Amygdala (tissue), 56 donors: ENCODE results near the gene CLCN4.

ENCODE experiments used
- DNase-seq, 56 donors: peaks; one replicate each; lab custom pipeline; 2025; lab: John Stamatoyannopoulos, UW

The CLCN4 gene

DNA sequence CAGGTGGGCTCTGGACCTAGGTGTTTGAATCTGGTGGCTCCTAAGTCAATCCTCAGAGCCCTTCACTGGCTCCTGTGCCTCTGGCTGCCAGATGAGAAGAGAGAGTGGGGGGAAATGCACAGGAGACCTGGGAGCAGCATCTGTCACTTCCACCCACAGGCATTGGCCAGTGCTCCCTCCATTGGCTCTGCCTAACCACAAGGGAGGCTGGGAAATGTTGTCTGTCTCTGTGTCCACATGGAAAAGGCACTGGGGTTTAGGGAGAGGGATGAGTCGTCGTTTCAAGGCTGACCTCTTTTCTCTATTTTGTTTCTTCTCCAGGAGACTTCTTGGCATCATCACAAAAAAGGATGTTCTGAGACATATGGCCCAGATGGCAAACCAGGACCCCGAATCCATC is 76.4 kb downstream of the CLCN4 start:
- no peak for DNase-seq

DNA sequence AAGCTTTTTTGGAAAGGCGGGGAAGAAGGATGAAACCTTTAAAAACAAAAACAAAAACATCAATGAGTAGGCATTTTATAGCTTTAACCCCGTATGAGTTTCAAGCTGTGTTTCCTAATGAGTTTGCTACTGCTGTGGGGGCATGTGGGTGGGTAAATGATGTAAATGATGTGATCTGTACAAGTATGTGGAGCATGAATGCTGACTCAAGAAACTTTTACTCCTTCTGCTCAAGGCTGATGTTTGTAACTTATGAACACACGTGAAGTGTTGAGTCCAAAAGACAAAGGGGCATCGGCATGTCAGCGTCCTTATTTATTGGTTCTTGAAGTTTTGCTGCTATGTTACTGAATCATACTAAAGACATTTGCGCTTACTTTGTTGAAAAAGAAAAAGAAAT is 76.9 kb downstream of the CLCN4 start:
- no peak for DNase-seq

DNA sequence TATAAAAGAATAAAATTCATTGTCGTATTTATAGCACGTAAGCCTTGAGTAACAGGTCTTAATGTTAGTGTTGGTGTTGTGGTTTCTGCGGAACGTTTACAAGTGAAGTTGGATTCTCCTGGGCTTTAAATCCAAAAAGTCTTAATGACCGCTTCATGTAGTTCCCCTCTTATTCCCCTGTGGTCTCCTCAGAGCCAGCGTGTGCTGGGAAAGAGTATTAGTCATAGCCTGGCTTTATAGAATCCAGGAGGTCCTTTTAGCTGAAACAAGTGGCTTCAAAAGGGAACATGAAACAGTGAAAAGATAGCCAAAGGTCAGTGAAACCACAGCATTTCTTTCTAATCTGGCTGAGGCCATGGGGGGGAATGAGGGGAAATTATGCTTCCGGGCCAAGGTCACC is 79.1 kb downstream of the CLCN4 start:
- DNase-seq, result no peak

DNA sequence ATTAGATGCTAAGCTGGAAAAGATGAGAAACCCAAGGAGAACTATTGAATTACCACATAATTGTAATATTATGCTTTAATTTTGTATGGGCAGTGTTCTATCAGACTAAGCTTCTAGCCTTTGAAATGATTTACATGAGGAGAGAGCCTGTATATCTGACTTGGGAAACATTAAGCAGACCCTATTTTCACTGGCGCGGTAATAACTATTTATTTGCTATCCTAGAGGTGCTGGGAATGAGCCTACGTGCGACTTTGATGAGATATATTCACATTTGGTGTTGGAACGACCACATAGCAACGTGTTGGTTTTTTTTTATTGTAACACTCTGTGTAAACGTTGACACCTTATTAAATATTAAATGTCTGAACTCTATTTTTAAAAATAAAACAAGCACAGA is 80.5 kb downstream of the CLCN4 start:
- DNase-seq, result no peak

DNA sequence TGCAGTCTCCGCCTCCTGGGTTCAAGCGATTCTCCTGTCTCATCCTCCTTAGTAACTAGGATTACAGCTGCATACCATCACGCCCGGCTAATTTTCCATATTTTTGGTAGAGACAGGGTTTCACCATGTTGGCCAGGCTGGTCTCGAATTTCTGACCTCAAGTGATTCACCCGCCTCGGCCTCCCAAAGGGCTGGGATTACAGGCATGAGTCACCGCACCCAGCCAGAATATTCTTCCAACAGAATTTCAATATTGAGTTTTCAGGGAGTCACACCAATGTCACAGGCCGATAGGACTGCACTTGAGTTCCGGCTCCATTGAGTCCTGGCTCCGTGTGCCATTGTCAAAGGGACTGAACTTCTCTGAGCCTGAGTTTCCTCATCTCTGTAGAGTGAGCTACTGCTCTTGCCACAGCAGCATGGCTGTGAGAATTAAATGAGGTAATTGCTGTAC is 82.9 kb downstream of the CLCN4 start:
- DNase-seq, result no peak

DNA sequence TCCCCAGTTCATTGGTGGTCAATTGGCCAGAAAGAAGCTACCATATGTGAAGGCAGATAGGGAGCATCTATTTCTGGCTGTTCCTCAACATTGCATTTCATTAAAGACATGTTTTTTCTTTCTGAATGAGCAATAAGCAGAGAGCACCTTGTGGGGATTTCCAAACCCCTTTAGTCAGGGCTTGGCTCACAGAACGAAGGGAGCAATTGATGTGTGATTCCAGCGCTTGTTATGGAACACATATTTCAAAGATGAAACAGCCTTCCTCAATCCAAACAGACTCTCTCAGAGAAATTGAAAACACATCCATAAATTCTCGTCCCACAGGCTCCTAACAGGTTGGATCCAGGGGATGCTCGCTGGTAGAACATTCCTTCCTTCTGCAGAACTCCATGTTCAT is 84.1 kb downstream of the CLCN4 start:
- no peak for DNase-seq

DNA sequence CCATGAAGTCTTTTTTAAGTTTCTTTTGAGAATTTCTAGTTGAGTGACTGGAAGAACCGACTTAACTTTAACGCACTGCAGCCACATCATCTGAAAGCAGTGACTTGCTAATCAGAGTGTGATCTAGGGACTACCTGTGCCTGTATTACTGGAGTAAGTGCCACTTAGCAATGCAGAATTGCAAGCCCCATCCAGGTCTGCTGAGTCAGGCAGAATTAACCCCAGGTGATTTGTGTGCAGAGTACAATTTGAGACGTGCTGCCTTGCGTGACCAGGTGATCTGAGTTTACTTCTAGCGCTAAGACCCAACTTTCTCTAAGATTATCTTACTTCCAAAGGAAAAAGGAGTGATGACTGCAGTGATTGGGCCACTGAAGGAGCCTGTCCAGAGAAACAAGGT is 85.3 kb downstream of the CLCN4 start:
- DNase-seq, result no peak

DNA sequence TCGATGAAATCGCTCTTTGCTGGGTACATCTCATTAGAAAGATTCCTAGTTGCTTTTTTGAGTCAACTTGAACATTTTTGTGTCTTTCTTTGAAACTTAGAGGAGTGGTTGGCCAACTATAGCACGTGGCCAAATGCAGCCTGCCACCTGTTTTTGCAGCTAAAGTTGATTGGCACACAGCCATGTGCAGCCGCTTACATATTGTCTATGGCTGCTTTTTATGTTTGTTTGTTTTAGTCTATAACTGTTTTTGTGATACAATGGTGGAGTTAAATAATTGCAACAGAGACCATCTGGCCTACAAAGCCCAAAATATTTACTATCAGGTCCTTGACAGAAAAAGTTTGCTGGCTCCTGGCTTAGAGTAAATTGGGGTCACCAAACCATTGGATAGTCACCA is 86.3 kb downstream of the CLCN4 start:
- DNase-seq, result no peak

DNA sequence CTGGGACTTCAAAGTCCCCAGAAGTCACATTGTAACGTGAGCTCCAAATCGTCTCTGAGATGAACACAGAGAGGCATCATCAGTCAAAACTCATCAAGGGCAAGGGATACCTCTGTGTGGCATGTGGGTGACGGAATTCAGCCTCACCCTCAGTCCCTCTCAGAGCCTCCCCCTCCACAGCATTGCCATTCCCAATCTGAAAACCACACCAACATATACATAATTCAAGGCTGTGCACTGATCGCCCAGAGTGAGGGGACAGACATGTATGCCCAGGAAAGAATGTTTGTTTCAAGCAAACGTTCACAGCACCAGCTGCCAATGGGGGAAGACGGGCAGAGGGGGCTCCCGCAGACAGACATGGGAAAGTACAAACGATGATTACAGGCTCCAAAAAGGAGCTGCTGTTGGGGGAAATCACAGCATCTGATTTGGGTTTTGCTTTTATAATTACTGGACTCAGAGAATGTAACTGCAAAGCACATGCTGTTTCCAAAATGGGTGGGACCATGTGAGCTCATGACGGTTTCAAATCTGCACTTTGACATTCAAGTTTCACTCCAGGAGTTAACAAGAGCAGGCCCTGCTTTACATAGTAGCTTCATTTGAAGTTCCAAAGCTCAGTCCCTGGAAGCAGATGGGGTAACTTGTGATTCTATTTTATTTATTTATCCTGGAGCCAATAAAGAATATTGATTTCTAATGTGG is 88.3 kb downstream of the CLCN4 start:
- no peak for DNase-seq

DNA sequence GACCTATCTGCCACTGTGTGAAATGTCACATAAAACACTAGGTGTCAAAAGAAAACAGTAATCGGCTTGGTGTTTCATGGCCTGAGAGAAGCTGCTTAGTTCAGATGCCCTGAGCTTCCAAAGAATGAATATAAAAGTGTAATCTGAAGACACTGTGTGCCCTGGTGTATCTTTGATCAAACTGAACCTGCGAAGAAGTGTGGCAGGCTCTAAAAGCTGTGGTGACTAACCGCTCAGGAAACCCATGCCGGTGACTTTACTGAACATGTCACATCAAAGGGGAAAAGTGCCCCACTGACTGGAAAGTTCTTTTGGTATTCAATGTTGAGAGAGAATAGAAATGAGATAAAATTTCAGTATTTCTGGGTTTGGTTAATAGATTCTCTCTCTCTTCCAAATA is 89.1 kb downstream of the CLCN4 start:
- no peak for DNase-seq

DNA sequence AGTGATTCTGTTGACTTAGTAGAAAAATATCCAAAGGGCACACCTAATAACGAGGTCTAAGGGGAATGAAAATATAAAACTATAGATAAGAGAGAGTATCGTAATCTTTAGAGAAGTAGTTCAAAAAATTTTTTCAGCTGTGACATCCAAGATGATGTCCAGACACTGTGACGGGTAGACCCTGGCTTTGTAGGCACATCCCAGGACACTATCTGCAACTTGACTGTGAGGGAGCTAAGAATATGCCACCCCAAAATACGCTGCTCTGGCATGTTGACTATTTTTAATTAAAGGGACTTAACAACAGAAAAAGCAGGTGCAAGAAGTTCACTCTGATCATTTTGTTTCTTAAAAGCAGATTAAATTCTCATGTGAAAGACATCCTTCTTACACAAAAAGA is 89.5 kb downstream of the CLCN4 start:
- no peak for DNase-seq

DNA sequence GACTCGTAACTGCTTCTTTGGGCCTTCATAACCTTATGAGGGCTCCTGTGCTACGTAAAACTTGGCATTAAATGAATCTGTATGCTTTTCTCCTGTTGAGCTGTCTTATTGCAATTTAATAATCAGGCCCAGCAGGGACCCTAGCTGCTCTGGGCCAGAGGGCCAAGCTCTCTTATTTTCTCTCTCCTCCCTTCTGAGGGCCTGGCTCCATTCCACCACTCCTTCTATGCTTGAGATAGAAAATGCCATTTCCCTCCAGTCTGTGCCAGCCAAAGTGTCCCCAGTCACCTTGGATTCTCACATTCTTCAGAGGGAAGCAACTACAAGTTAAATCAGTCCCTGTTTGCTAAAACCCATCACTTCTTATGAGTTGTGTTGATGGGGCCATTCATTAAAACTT is 90.1 kb downstream of the CLCN4 start:
- no peak for DNase-seq

DNA sequence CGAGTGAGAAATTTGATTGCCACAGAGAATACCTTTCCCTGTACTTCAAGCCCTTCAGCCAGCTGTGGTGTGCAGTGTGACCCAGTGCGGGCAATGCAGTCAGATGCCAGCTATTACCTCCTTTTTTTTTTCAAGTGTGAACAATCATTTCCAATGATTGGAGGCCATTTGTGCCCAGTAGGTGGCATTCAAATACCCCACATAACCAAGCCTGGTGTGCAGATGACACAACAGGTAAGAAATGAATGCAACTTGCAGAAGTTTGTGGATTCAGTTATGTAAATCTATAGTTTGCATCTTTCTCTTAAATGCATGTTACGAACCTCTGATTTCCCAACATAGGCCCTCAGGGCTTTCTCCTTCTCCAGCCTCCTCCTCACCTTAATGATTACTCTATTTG is 98.0 kb downstream of the CLCN4 start:
- DNase-seq, result peak in 1 of 56 donors; percentile 0

DNA sequence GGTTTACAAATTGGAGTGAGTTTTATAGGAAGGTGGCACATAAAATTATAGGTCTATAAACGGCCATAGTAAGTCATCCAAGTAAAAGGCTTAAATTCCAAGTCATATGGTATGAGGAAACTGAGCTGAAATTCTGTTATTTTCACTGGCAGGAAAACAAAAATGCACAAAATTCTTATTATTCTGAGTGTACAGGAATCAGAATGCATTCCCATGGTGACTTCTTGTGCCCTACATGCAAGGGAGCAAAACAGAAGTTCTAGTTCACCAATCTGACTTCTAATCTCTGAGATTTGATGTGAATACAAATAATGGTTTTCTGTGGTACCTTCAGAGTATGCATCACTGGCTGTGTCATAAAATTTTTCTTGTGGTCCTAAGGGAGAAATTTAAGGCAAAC is 102.9 kb downstream of the CLCN4 start:
- no peak for DNase-seq

DNA sequence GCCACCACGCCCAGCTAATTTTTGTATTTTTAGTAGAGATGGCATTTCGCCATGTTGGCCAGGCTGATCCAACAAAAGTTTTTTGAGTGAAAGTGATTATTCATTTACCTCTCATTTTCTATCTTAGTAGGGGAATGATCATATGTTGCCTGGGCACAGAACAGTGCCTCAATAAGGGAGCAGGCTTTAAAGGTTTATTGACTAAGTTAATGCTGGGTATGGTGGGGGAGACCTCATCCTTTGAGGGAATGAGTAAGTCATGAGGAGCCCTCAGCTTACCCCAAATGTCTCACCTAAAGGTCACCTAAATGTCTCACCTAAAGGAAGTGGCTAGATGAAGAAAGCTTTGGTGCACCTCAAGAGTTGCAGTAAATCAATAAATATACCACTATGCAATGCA is 109.0 kb downstream of the CLCN4 start:
- no peak for DNase-seq

DNA sequence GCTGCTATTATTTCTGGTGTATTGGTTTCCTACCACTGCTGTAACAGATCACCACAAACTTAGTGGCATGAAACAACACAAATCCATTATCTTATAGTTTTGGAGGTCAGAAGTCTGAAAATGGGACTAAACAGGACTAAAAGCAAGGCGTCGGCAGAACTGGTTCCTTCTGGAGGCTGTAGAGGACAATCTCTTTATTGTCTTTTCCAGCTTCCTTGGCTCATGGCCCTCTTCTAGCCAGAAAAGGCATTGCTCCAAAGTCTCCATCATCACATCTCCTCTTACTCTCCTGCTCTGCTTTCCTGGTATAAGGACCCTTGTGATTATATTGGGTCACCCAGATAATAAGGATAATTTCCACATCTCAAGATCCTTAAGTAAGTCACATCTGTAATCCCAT is 121.9 kb downstream of the CLCN4 start:
- peak in 3 of 56 donors; percentile 0 to 11 (median 3) for DNase-seq

DNA sequence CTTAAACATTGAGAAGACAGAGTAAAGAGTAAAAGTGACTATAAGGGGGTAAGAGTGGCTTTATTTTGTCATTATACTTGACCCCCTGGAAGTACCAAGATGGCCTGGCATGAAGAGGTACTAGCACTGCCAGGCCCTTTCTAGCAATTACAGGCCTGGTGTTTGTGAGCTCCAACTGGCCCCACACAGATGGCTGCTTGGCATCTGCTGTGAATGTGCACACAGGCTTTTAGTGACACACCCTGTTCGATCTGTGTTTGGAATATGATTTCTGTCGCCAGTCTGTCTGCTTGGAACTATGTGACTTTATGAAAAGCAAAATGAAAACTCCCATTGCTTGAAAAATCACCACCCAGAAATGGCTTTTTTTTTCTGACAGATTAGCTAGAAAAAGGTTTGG is 123.3 kb downstream of the CLCN4 start:
- DNase-seq, result peak in 2 of 56 donors; percentile 0 to 2

DNA sequence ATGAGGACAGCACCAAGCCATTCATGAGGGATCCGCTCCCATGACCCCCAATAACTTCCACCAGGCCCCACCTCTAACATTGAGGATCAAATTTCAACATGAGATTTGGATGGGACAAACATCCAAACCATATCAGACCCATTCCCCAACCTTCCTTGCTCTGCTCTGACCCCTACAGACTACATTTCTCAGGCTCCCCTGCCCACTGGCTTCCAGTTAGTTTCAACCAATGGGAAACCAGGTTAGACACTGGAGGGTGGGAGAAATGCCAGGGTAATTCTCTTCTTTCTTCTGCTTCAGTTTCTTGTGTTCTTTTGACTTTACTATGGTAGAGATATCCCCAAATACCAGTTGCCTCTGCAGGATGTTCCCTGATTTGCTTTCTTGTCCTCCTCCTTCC is 125.7 kb downstream of the CLCN4 start:
- DNase-seq, result no peak

DNA sequence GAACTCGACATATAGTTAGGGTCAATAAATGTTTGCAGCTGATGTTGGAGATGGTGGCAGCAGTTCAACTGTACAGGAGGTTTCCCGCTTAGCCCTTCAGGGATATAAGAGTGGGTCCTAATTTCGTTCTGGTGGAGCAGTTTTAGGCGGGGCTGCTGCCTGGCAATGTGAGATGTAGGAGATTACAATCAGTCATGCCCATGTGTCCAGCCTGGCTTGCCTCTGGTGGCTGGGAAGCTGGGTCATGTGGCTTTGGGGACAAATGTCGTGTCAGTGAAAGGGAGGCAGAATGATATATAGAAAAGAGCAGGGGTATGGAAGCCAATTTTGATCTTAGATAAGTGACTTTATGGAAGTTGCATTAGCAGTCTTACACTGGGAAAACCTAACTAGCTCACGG is 129.4 kb downstream of the CLCN4 start:
- DNase-seq, result no peak
